Ishikawa (cell line): Measurements from ENCODE around the gene CHMP1A.

ENCODE experiments used
- CEBPB ChIP-seq: IDR thresholded peaks from 2 replicates; pipeline ENCODE4 v1.6.1; 2012
- CREB1 ChIP-seq: IDR thresholded peaks from 2 replicates; pipeline ENCODE4 v1.6.1; 2012; ENCODE audit warnings: low read depth
- EP300 ChIP-seq: IDR thresholded peaks from 2 replicates; pipeline ENCODE4 v1.6.1; 2012; ENCODE audit warnings: borderline replicate concordance
- FOXM1 ChIP-seq: IDR thresholded peaks from 2 replicates; pipeline ENCODE4 v1.6.1; 2012; ENCODE audit warnings: low read depth, borderline replicate concordance
- RAD21 ChIP-seq: IDR thresholded peaks from 2 replicates; pipeline ENCODE4 v1.6.1; 2012; ENCODE audit warnings: low read depth
- REST ChIP-seq: IDR thresholded peaks from 2 replicates; pipeline ENCODE4 v1.6.1; 2012; ENCODE audit warnings: low read depth, mild to moderate bottlenecking
- TAF1 ChIP-seq: IDR thresholded peaks from 2 replicates; pipeline ENCODE4 v1.6.1; 2012; ENCODE audit warnings: low read depth, mild to moderate bottlenecking
- USF1 ChIP-seq: IDR thresholded peaks from 2 replicates; pipeline ENCODE4 v1.6.1; 2012
- YY1 ChIP-seq: IDR thresholded peaks from 2 replicates; pipeline ENCODE4 v1.6.1; 2012; ENCODE audit warnings: low read depth

- no peak for TF ChIP-seq EP300
- no peak for TF ChIP-seq USF1
- TF ChIP-seq FOXM1 = no peak
- no peak for TF ChIP-seq YY1
- TF ChIP-seq CREB1 = no peak
- no peak for TF ChIP-seq REST
- TF ChIP-seq TAF1 = no peak
- TF ChIP-seq RAD21 = no peak
- TF ChIP-seq CEBPB = no peak
Measured at GRCh38 chr16:89595330-89596060, 62.0 kb downstream of the CHMP1A start.
